GM19193 (cell line): Measurements from ENCODE around the gene SLC35E2B.

ENCODE experiments used
- POLR2A ChIP-seq: IDR thresholded peaks from 4 replicates; pipeline ENCODE4 v1.6.1; 2011; ENCODE audit not compliant: insufficient read depth, insufficient read length; ENCODE audit errors: extremely low read depth

The SLC35E2B gene

DNA sequence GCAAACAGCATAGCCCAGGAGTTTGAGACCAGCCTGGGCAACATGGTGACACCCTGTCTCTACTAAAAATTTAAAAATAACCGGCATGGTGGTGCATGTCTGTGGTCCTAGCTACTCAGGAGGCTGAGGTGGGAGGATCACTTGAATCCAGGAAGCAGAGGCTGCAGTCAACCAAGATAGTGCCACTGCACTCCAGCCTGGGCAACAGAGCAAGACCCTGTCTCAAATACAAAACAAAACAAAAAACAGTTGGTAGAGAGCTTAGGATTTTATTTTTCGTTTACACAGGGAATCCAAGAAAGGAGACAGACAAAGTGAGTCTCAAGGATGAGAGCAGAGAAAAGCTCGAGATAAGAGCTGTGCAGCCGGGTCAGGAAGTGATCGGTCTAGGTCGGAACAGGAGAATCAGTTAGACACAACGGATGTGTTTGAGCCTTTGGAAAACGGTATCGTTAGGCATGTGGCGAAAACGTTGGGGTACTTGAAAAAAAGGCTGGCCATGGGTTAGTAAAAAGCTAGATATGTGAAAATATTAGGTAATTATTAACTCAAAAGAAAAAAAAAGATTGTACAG is 79.0 kb downstream of the SLC35E2B start:
- TF ChIP-seq POLR2A: no peak

DNA sequence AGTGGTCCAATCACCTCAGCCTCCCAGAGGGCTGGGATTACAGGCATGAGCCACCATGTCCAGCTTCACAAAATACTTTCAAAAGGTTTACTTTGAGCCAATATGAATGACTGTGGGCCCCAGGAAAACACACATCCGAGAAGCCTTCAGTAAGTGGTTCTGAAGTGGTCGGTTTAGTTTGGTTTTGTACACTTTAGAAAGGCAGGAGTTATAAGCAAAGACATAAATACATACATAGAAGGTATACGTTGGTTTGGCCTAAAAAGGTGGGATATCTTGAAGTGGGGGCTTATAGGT is 80.5 kb downstream of the SLC35E2B start:
- no peak for TF ChIP-seq POLR2A

DNA sequence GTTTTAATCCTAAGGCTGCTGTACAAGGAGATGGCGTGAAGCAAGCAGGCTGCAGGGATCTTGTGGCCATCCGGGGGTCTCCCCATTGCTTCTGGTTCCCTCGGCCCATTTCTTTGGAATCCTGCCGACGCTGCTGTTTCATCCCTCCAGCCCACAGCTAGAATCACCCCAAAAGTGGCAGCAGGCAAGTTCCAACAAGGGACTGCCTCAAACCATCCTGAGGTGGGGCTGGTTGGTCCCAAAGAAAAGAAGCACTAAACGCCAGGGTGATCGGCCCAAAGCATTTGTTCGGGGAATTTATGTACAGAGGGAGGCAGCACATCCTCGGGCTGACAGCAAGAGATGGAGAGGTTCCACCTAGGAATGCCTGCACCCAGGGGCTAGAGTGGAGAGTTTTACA is 81.8 kb downstream of the SLC35E2B start:
- TF ChIP-seq POLR2A: no peak

DNA sequence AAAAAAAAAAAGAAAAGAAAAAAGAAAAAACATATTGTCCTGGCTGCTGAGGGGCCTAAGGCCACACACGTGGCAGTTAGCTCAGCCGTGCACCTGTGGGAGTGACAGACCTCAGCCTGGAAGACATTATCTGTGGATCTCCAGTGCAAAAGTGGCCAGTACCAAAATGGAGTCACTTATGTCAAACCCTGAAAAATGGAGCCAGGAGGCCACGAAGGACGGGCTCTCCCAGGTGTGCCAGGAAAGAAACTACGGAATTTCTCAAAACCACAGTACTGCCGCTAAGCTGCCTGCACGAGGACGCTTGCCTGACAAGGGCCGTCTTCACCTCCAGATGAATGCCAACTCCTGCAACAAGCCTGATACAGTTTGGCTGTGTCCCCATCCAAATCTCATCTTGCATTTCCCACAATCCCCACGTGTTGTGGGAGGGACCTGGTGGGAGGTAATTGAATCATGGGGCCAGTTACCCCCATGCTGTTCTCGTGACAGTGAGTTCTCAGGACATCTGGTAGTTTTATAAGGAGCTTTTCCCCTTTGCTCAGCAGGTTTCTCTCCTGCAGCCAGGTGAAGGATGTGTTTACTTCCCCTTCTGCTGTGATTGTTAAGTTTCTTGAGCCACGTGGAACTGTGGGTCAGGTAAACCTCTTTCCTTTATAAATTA is 82.6 kb downstream of the SLC35E2B start:
- no peak for TF ChIP-seq POLR2A
